Kidney glomerular epithelial cell (primary cell): ENCODE data around the gene MYO1G.

Experiments
- DNase-seq: peaks from one replicate; lab custom pipeline; 2025; lab: John Stamatoyannopoulos, UW

The MYO1G gene

GRCh38 chr7:44966731-44967538, 11.9 kb downstream of the MYO1G start:
- DNase-seq = no peak

- DNase-seq = no peak
Measured at GRCh38 chr7:44965937-44966730, 12.7 kb downstream of the MYO1G start.

GRCh38 chr7:44965441-44965903, 13.3 kb downstream of the MYO1G start:
- no peak for DNase-seq

- DNase-seq = no peak
Measured at GRCh38 chr7:44964831-44965440, 13.9 kb downstream of the MYO1G start.

GRCh38 chr7:44964384-44964830, 14.4 kb downstream of the MYO1G start:
- DNase-seq = peak; percentile 17

- no peak for DNase-seq
Measured at GRCh38 chr7:44963364-44964290, 15.2 kb downstream of the MYO1G start.

GRCh38 chr7:44962483-44963251, 16.1 kb downstream of the MYO1G start:
- DNase-seq = no peak

GRCh38 chr7:44961844-44962482, 16.9 kb downstream of the MYO1G start:
- DNase-seq = no peak

GRCh38 chr7:44960011-44960580, 18.7 kb downstream of the MYO1G start:
- DNase-seq = no peak

GRCh38 chr7:44959433-44959951, 19.3 kb downstream of the MYO1G start:
- DNase-seq = no peak

GRCh38 chr7:44958645-44959344, 20.0 kb downstream of the MYO1G start:
- DNase-seq = no peak

GRCh38 chr7:44956157-44956766, 22.6 kb downstream of the MYO1G start:
- DNase-seq = no peak

- DNase-seq = no peak
Measured at GRCh38 chr7:44955733-44956132, 23.1 kb downstream of the MYO1G start.

GRCh38 chr7:44953156-44953555, 25.7 kb downstream of the MYO1G start:
- no peak for DNase-seq

- DNase-seq = no peak
Measured at GRCh38 chr7:44949303-44949702, 29.5 kb downstream of the MYO1G start.

GRCh38 chr7:44945479-44945878, 33.3 kb downstream of the MYO1G start:
- DNase-seq = no peak

- no peak for DNase-seq
Measured at GRCh38 chr7:44944821-44945220, 34.0 kb downstream of the MYO1G start.

GRCh38 chr7:44943631-44944030, 35.2 kb downstream of the MYO1G start:
- DNase-seq = no peak

- no peak for DNase-seq
Measured at GRCh38 chr7:44937426-44937825, 41.4 kb downstream of the MYO1G start.
